Non-pigmented ciliary epithelial cell (primary cell): ENCODE data around the gene ANKFY1.

Source experiments
- DNase-seq: peaks from one replicate; pipeline ENCODE4 v3.0.0-alpha.2; 2010; ENCODE audit warnings: low read depth

ANKFY1 gene, protein sequence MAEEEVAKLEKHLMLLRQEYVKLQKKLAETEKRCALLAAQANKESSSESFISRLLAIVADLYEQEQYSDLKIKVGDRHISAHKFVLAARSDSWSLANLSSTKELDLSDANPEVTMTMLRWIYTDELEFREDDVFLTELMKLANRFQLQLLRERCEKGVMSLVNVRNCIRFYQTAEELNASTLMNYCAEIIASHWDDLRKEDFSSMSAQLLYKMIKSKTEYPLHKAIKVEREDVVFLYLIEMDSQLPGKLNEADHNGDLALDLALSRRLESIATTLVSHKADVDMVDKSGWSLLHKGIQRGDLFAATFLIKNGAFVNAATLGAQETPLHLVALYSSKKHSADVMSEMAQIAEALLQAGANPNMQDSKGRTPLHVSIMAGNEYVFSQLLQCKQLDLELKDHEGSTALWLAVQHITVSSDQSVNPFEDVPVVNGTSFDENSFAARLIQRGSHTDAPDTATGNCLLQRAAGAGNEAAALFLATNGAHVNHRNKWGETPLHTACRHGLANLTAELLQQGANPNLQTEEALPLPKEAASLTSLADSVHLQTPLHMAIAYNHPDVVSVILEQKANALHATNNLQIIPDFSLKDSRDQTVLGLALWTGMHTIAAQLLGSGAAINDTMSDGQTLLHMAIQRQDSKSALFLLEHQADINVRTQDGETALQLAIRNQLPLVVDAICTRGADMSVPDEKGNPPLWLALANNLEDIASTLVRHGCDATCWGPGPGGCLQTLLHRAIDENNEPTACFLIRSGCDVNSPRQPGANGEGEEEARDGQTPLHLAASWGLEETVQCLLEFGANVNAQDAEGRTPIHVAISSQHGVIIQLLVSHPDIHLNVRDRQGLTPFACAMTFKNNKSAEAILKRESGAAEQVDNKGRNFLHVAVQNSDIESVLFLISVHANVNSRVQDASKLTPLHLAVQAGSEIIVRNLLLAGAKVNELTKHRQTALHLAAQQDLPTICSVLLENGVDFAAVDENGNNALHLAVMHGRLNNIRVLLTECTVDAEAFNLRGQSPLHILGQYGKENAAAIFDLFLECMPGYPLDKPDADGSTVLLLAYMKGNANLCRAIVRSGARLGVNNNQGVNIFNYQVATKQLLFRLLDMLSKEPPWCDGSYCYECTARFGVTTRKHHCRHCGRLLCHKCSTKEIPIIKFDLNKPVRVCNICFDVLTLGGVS

DNA sequence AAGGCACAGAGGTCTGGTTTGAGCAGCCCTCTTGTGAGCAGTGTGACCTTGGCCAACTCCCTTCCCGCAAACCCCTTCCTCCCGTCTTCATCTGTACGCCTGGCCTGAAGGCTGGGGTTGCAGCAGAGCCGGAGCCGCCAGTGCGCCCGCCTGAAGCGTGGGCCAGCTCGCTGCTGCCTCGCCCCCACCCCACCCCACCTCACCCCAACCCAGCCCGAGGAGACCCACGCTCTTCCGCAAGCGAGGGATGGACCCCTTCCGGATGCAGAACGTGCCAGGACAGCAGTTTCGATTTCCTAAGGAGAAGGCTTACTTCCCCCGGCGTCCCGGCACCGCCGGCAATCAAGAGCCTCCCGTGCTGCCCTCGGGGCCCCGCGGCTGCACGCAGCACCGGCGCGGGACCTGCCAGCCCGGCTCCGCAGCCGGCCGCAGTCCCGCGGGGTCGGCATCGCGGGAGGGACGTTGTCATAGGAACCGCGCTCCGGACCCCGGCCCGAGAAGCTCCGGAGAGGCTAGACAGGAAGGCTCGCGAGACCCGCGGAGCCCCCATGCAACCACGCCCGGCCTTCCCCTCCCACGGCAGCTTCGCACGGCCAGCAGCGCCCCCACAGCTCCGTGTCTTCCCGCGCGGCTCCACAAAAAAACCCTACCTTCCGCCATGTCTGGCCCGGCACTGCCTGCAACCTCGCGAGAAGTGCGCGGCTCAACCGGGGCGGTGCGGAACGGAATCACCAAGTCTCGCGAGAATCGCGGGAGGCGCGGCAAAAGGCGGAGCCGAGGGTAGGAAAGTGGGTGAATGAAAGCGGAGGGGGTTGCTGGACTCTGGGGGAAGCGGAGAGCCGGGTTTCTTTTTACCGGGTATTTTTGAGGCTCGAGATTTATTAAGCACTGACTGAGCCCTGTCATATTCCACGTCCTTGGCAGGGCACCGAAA is at the start of gene ANKFY1:
TSS of gene ANKFY1 (minus strand) at position 698 of the 934 bp plus-strand sequence. CDS start at position 660, 38 bp downstream.
- peak; percentile 66 for DNase-seq

DNA sequence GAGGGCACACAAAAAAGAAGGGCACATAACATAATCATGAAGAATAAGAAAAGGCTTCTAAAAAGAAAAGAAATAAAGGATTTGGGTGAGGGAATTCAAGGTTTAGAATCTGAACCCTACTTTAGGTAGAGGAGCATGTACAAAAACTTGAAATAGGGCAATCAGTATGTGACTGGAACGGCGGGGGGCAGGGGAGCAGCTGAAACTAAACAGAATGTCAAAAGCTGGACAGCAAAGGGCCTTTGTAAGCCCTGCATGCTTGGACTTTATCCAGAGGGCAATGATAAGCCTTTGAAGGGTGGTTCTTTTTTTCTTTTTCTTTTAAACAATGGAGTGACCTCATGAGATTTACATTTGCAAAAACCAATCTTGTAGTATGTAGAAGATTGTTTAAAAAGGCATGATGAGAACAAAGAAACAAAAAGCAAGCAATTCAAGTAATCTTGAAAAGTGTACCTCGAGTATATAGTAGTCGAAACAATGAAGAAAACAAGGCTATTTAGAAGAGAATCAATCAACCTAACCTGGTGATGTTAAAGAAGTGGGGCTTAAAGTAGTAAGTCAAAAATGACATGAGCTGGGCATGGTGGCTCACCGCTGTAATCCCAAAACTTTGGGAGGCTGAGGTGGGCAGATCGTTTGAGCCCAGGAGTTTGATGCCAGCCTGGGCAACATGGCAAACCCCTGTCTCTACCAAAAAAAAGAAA is 46.7 kb upstream of the ANKFY1 start:
- DNase-seq = no peak

DNA sequence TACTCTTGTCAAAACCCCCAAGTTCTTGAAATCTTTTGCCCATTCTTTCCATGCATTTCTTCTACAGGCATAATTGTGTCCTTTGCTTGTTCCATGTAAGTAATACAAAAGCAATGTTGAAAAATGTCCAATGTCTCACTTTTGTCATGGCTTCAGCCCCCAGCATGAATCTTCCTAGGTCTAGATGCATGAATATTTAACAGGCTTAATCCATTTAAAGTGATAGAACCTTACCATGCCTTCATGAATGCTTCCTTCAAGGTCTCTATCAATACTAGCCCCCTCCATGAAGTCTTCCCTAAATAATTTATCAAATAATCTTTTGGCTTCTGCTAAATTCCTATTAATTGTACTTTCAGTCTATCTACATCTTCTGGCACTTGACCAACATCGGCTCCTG is 46.1 kb upstream of the ANKFY1 start:
- no peak for DNase-seq

DNA sequence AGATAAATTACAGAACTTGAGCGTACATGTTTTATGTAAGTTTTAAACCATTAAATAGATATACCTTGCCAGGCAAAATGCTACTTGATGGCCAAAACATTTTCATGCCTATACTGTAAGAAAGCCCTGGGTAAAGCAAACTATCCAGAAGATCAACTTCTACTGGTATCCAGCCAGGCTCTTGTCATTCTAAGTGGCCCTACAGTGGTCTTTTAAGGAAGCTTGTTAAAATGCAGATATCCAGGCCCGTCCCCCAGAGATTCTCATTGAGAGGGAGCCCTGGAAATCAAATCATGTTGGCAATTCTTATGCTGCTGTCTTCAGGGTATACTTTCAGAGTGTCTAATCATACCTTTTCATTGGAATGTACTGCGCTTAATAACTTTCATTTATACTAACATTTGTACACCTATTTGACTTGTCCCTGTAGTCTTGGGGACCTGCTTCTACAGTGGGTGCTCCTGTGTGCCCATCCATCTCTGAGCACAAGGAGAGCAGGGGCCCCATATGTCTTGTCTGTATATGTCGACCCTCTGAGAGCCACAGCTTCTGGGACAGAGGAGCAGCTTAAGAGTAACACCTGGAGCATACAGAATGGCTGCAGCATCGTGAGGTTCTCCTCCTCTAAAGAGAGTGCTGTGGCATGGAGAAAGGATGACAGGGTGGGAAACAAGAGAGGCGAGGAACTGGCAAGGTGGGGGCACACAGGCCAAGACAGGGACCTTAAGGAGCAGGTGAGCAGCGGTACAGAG is 43.6 kb upstream of the ANKFY1 start:
- no peak for DNase-seq

DNA sequence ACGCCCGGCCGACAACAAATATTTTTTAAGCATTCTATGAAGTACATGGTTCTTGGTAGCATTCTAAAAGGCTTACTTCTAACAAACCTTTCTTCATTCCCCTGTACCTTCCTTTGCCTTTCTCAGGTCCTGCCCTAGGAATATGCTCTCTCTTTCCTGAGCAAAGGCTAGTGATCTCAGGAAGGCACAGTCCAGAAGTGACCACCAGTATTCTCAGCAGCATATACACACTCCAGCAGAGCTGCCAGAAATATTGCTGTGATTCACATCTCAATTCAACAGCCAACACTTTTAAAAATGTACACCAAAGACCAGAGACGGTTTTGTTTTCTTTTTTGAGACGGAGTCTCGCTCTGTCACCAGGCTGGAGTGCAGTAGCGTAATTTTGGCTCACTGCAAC is 41.4 kb upstream of the ANKFY1 start:
- DNase-seq = no peak

DNA sequence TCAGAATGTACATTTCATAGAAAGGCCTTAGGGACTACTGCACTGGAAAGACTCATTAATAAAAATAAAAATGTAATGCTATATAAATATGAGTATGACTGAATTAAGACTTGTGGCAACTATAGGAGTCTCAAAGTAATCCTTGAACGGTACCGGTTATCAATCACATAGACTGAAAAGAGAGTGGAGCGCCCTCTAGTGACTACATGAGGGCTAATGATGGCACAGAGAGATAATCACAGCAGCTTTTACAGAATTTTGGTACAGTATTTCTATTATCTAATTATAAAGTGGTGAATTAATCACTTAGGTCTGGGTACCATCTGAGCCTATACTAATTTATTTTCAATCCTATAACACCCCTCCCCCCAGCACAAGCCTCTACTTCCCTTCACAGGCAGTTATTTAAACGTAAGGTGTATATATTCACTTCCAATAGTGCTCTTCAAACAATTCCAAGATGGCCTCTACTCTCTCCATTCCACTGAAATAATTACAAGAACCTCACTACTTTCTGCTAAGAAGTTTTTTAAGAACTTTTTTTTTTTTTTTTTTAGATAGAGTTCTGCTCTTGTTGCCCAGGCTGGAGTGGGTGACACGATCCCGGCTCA is 40.7 kb upstream of the ANKFY1 start:
- DNase-seq = no peak

DNA sequence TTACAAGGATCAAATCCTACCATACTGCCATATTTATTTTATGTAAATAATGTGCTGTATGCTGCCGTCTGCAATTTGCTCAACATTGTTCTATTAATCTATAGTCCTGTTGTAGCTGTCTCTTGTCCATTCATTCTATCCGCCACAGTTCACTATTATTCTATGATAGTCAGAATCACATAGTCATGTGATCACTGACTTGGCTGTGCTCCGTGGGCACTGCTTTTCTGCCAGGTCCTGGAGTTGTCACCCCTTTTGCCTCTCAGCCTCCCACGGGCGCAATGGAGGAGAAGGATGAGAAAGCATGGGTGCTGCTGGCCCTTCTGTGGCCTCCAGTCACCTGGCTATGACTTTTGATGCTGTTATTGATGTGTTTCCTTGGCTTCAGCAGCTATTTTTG is 37.3 kb upstream of the ANKFY1 start:
- no peak for DNase-seq

DNA sequence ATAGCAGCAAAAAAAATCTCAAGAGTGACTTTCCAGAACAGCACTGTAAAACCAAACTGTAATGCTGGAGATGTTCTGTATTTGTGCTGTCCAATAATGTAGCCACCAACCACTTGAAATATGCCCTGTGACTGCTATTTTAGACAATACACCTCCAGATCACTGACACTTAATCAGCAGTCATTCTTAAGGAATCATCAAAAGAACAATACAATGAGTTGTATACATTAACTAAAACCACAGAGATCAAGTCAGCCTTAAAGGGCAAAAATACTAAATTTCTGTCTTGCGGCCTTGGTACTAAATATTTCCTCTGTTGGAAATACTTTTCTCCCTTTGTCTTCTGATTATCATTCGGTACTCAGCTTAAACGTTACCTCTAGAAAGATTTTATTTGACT is 33.6 kb upstream of the ANKFY1 start:
- no peak for DNase-seq

DNA sequence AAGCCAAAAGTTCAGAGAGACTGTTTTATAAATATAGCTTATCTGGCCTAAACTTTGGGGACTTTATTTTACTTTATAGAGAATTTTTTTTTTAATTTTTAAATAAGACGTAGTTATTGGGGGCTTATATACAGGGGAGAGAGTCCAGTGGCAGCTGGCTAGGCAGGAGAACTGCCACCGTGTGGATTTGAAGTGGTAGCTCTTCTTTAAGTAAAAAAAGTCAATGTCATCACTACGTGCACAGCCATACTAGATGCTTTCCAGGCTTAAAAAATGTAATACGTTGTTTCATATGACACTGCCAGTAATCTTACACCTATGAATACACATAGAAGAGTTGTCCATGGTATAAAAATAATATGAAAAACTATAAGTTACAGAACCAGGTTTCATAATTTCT is 31.9 kb upstream of the ANKFY1 start:
- no peak for DNase-seq

DNA sequence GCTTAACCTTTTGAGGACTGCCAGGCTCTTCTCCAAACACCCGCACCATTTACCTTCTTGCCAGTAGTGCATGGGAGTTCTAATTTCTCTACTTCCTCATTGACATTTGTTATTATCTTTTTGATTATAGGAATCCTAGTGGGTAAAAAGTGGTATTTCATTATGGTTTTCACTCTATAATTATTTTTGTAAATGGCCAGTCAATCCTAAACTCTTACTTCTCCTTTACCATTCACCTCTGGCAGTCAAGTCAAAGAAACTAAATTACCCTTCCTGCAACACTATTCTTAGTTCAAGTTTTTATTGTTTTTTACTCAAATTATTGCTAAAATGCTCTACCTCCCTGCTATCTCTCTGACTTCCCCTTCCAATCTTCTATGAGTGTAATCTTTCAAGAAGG is 29.8 kb upstream of the ANKFY1 start:
- DNase-seq = no peak

DNA sequence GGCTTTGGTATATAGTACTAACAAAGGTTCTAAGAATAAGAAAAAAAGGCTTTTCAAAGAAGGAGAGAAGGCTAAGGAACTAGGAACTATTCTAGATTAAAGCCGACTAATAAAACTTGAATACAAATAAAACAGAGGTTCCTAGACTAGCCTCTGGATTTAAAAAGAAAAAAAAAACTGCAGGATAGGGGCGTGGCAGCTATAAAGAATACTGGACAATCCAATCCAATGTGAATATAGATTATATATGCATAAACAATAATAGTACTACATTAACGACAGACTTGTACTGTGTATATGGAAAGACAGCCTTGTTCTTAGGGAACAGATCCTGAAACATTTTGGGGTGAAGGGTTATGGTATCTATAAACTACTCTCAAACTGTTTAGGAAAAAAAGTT is 23.9 kb upstream of the ANKFY1 start:
- no peak for DNase-seq

DNA sequence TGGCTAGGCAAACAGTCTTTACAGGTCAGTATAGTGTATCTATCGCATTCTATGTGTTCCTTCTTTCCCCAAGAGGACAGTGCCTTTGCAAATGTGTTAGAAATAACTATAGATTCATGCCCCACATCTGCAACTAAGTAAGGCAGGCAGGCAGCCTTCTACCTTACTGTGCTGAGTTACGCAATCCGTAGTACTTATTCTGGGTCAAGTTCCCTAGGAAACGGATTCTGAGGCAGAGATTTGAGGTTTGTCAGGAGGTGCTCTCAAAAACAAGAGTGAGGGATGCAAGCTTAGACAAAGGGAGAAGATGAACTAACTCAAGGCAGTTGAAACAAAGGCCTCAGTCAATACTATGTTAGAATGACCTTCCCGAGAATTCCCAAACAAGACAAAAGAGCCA is 12.7 kb upstream of the ANKFY1 start:
- DNase-seq = no peak

DNA sequence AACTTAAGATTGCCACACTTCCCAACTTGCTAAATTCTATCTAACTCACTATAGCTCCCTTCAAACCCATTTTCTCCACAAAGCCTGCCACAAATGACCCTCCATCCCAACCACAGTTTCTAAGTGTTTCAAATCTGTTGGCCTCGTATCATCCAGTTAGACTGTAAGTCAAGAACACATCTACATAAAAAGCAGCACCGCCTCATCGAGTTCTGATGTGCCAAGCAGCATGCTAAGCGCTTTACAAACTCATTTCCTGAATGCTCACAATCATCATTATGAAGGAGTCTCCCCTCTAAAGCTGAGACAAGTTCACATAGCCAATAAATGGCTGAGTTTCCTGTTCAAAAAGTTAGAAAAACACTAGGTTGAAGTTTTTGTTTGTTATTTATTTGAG is 9.2 kb upstream of the ANKFY1 start:
- no peak for DNase-seq

DNA sequence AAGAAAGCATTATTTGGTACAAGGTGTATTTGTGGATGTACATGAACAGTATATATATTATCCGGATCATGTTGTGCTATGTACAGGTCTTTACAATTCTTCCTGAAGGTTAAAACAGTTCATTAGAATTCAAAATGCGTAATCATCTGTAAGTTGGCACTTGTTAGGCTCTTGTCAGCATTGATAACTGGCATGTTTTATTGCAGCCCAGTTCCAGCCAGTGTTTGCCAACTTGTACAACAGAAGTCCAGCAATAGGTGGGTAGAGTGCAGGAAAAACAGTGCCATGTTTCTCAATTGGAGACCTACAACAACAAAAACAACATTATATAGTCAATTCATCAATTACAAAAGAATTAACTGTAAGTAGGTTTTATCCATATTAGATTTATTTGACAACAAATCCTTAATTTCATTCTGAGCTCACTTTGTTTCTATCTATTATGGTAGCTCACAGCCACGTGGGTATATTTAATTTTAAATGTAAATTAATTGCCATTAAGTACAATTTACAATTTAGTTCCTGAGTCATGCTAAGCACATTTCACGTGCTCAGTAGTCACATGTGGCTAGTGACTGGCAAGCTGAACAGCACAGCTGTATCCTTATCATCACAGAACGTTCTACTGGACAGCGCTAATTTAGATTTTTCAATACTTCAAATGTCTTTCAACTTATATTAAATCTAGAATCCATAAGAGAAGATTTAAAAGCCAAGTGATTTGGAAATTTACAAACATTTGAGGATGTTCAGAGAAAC is 8.6 kb upstream of the ANKFY1 start:
- DNase-seq = no peak

DNA sequence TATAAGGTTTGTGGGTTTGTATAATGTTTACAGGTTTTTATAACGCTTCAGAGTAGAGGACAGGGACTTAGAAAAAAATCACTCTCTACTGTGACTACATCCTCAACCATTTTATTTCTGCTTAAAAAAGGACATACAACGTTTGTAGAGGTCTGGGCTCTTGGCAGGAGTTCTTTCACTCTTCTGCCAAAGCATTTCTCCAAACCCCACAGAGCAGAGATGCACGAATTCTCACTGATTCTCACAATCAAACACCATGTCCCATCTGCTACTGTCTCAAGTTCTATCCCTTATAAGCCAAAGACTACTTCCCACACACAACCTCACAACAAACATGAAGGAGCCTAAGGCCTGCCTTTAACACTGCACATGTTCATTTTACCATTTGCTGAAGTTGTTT is 7.0 kb upstream of the ANKFY1 start:
- DNase-seq = no peak

DNA sequence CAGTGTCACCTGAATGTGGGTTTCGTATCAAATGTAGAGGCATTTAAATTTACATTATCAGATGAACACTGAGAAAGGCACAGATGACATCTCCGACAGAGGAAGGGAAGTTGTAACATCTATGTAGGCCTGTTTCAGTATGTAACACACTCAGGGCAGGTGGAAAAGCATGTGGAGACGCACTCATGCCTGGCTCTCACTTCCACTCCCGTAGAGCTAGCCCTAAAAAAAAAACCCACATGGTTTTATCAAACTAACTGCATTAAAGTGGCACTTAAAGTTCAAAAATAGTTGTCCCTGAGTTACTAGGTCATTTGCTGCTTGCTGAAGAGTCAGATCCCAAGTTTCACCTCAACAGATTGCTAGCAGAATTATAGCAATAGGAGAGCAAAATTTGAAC is 6.1 kb upstream of the ANKFY1 start:
- DNase-seq = no peak

DNA sequence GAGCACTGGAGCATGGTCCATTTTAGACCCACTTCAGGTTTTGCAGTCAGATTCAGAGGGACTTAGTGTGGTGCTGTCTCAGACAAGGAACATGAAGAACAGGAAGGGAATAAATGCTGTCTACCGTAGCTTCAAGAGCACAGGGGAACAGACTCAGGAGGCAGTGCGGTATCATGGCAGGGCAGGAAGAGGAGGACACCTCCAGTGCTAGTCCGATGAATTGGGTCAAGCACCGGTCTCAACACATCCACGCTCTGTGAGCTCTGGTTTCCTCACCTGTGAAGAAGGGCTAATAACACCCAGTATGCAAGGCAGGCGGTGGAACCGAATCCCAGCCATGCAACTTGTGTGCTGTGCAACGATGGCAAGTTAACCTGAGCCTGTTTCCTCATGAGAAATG is 3.6 kb upstream of the ANKFY1 start:
- no peak for DNase-seq

DNA sequence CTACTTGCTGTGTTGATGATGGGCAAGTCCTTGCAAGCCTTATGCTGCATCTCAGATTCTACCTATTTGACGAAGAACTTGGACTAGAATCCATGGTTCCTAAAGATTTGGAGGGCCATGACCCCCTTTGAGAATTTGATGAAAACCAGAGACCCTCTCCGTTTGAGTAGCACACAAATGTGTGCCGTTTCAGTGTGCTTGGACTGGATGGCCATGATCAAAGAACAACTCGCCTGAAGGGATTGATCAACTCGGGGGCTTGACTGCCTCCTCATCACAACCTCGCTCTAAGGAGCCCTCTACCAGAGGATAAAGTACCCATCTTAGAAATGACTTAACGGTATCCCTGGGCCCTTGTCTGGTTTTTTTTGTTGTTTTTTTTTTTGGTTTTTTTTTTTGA is 2.8 kb upstream of the ANKFY1 start:
- no peak for DNase-seq

DNA sequence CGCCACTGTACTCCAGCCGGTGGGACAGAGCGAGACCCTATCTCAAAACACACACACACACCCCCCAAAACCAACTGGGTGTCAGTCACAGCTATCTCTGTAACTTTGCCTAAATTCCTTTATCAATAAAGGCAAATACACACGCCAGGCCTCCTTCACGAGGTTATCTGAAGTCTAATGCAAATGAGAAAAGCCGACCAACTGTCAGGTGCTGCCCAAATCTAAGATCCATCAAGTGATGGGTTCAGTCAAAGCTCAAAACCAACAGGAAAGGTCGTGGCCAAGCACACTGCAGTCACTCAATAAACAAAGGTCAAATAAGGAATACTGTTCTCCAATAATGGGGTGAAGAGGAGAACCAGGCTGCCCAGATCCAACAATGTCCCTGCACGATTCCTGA is 1.1 kb downstream of the ANKFY1 start:
- DNase-seq = no peak
